ENCODE measurements around the gene FAT3.

FAT3 gene

DNA sequence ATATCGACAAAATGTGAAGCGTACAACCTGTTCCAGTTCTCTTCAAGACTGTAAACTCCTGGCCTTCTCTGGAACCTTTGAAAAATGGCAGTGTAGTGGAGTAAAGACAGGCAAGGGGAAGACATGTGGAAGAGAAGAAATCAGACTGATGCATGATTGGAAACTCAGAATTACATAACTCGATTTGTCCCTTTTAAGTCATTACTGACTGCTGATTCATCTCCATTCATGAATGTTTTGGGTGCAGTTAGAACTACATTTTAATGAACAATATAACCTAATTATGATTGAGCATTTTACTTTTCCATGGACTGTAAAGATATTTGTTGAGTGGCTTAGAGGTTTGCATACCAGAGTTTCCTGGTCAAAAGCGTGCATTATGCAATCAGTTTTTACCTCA lies 32.9 kb downstream of the FAT3 start:
- Histone ChIP-seq H3K27ac (ENCODE audit: extremely low read depth, low read depth, low read length) (no peak overlapping the region), H3K9me3 (ENCODE audit: control insufficient read depth, insufficient read depth, low read depth, low read length) (no peaks in the 10 kb centered on the region), H3K4me1 (ENCODE audit: control insufficient read depth, insufficient read depth, low read length) (peaks cover 6% of the 10 kb centered on the region; the same call in 1 of the 2 replicates), H3K36me3 (ENCODE audit: control insufficient read depth in 2 of 2, insufficient read depth in 1 of 2, low read length in 2 of 2) (no peaks in the 10 kb centered on the region), H3K4me3 (ENCODE audit: low read depth, low read length) (no peak overlapping the region)
- ChIA-PET CTCF (no interaction called here), POLR2A (no interaction called here)
- TF ChIP-seq ZSCAN4 (tag by site-specific recombination; IDR thresholded peaks at IDR 0.05): no peak
- TF ChIP-seq ZFP69B (tag by site-specific recombination; IDR thresholded peaks at IDR 0.05): no peak
- no peak for TF ChIP-seq ZNF658 (tag by site-specific recombination; IDR thresholded peaks at IDR 0.05)

- no peaks in the 10 kb centered on the region for H3K36me3 ChIP-seq (ENCODE audit: control insufficient read depth in 2 of 2, insufficient read depth in 1 of 2, low read length in 2 of 2)
- H3K4me1 ChIP-seq (ENCODE audit: control insufficient read depth, insufficient read depth, low read length): no peaks in the 10 kb centered on the region
- no peak overlapping the region for H3K27ac ChIP-seq (ENCODE audit: extremely low read depth, low read depth, low read length)
- H3K4me3 ChIP-seq (ENCODE audit: low read depth, low read length): no peak overlapping the region
- TF ChIP-seq SP2 (tag by site-specific recombination; IDR thresholded peaks at IDR 0.05) (no peak), ZNF146 (tag by site-specific recombination; IDR thresholded peaks at IDR 0.05) (no peak), ZNF48 (tag by site-specific recombination; IDR thresholded peaks at IDR 0.05) (no peak), ZNF366 (tag by site-specific recombination; conservative IDR thresholded peaks at IDR 0.05) (no peak), ZBTB17 (tag by site-specific recombination; IDR thresholded peaks at IDR 0.05) (no peak), ZNF248 (tag by site-specific recombination; IDR thresholded peaks at IDR 0.05) (no peak)
- no peaks in the 10 kb centered on the region for H3K9me3 ChIP-seq (ENCODE audit: control insufficient read depth, insufficient read depth, low read depth, low read length)
- ChIA-PET CTCF (no interaction called here), POLR2A (no interaction called here)
Measured at GRCh38 chr11:92259861-92260260, 35.2 kb downstream of the FAT3 start.

DNA sequence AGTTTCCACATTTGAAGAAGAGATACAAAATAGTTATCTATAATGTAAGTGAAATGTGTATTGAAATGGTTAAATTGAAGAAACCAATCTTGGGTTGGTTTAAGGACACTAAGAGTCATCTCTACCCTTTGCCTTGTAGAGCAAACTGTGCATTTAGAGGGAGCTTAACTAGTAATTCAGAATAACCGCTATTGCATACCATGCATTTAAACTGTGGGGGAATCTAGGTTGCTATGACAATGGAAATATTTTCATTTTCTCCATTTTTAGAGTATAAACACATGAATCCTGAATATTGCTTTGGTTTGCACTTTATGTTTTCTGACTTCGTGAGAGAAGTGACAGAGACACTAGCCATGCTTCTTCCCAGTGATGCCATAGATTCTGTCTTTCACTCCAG lies 39.7 kb downstream of the FAT3 start:
- ChIA-PET POLR2A (no interaction called here), CTCF (no interaction called here)
- no peaks in the 10 kb centered on the region for H3K9me3 ChIP-seq (ENCODE audit: control insufficient read depth, insufficient read depth, low read depth, low read length)

DNA sequence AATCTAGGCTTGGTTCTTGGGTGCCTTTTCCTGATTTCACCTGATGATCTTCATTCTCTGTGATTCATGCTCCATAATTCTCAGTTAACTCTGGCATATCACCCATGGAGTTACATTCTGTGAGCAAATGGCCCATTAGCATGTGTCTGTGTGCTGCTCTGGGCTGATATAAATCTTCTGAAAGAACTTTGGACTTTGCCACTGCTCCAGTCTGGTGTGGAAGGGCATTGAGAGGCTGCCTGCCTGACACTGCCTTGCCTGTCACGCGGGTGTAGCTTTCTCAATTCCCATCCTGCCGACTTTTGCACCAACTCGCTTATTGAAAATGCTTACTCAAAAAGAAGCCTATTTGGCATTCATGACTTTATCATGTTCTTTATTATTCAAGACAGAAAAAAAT lies 42.2 kb downstream of the FAT3 start:
- H3K4me1 ChIP-seq (ENCODE audit: control insufficient read depth, insufficient read depth, low read length): no peaks in the 10 kb centered on the region
- H3K9me3 ChIP-seq (ENCODE audit: control insufficient read depth, insufficient read depth, low read depth, low read length): no peaks in the 10 kb centered on the region
- TF ChIP-seq ZNF549 (tag by site-specific recombination; IDR thresholded peaks at IDR 0.05) (no peak), ZNF707 (tag by site-specific recombination; IDR thresholded peaks at IDR 0.05) (no peak), ZFP41 (tag by site-specific recombination; IDR thresholded peaks at IDR 0.05; ENCODE audit: borderline replicate concordance) (no peak), YY2 (tag by site-specific recombination; IDR thresholded peaks at IDR 0.05) (no peak), OVOL3 (tag by site-specific recombination; IDR thresholded peaks at IDR 0.05) (no peak), ZNF621 (tag by site-specific recombination; IDR thresholded peaks at IDR 0.05) (no peak), ZNF404 (tag by site-specific recombination; IDR thresholded peaks at IDR 0.05) (no peak), ZNF266 (tag by site-specific recombination; IDR thresholded peaks at IDR 0.05; ENCODE audit: low read depth) (no peak), REPIN1 (tag by site-specific recombination; IDR thresholded peaks at IDR 0.05; ENCODE audit: low read depth) (no peak), ZNF132 (tag by site-specific recombination; IDR thresholded peaks at IDR 0.05; ENCODE audit: borderline replicate concordance) (no peak), ZFP3 (tag by site-specific recombination; IDR thresholded peaks at IDR 0.05; ENCODE audit: low read depth) (no peak), ZNF777 (tag by site-specific recombination; IDR thresholded peaks at IDR 0.05; ENCODE audit: borderline replicate concordance) (no peak), ZXDB (tag by site-specific recombination; IDR thresholded peaks at IDR 0.05) (no peak)
- ChIA-PET POLR2A (interaction anchor here (0.6 to 0.9 kb wide), 2 partner anchors 19 to 41 kb away, joined by 3 to 4 read pairs; no protein-coding TSS in a partner anchor), CTCF (no interaction called here)
- no peak overlapping the region for H3K27ac ChIP-seq (ENCODE audit: extremely low read depth, low read depth, low read length)
- H3K4me3 ChIP-seq (ENCODE audit: low read depth, low read length): no peak overlapping the region
- no peaks in the 10 kb centered on the region for H3K36me3 ChIP-seq (ENCODE audit: control insufficient read depth in 2 of 2, insufficient read depth in 1 of 2, low read length in 2 of 2)

More for the DNA sequence above, 39.7 kb downstream of the FAT3 start:
- Histone ChIP-seq H3K27ac (ENCODE audit: extremely low read depth, low read depth, low read length) (no peak overlapping the region), H3K4me3 (ENCODE audit: low read depth, low read length) (no peak overlapping the region), H3K4me1 (ENCODE audit: control insufficient read depth, insufficient read depth, low read length) (no peaks in the 10 kb centered on the region), H3K36me3 (ENCODE audit: control insufficient read depth in 2 of 2, insufficient read depth in 1 of 2, low read length in 2 of 2) (no peaks in the 10 kb centered on the region)
- no peak for TF ChIP-seq SP3 (tag by site-specific recombination; IDR thresholded peaks at IDR 0.05)
- TF ChIP-seq ZNF16 (tag by site-specific recombination; IDR thresholded peaks at IDR 0.05; ENCODE audit: low read depth): no peak
- TF ChIP-seq EGR2 (tag by site-specific recombination; IDR thresholded peaks at IDR 0.05; ENCODE audit: low read depth): no peak
- no peak for TF ChIP-seq ZNF514 (tag by site-specific recombination; IDR thresholded peaks at IDR 0.05)
